CD4-positive, alpha-beta memory T cell (primary cell): ENCODE data around the gene ARFGAP2. TPM values are rescaled to one million over a fixed set of nuclear protein-coding genes. Genes with fewer than 3 reads are reported as not detected.

Source experiments
- CTCF ChIA-PET: fragments of 350-600 bp; sonication (Branson Sonifier 250); formaldehyde crosslinking; loops from one replicate; lab custom pipeline; 2021; ENCODE audit warnings: inconsistent platforms; ENCODE audit not compliant: partially characterized antibody; lab: Charles Lee
- POLR2A ChIA-PET: fragments of 350-600 bp; sonication (Branson Sonifier 250); formaldehyde crosslinking; loops from one replicate; lab custom pipeline; 2021; ENCODE audit not compliant: partially characterized antibody; lab: Charles Lee
- DNase-seq, 5 donors: peaks; one replicate each; pipeline versions ENCODE4 v3.0.0 to v3.0.0-alpha.2; 2020 to 2022; ENCODE audit warnings: mixed read lengths in 1 of 5
- H3K27ac ChIP-seq: one replicate; pipeline ENCODE4 v1.7.0; 2013; ENCODE audit warnings: low read depth, low read length
- H3K27me3 ChIP-seq: 2 replicates; pipeline ENCODE4 v1.7.0; 2013; ENCODE audit warnings: mild to moderate bottlenecking, low read length, moderate library complexity; ENCODE audit not compliant: insufficient read depth
- H3K36me3 ChIP-seq: 2 replicates; pipeline ENCODE4 v1.7.0; 2013; ENCODE audit warnings: mild to moderate bottlenecking, low read length, moderate library complexity; ENCODE audit not compliant: insufficient read depth
- H3K4me1 ChIP-seq: 2 replicates; pipeline ENCODE4 v1.7.0; 2013; ENCODE audit warnings: mild to moderate bottlenecking, low read length, moderate library complexity; ENCODE audit not compliant: insufficient read depth
- H3K4me3 ChIP-seq, 2 donors: one replicate each; pipeline ENCODE4 v1.7.0; 2013; ENCODE audit warnings: low read length in 2 of 2, mild to moderate bottlenecking in 1 of 2
- H3K9me3 ChIP-seq, 2 donors: one replicate each; pipeline ENCODE4 v1.7.0; 2013; ENCODE audit warnings: low read length in 2 of 2, control low read depth in 1 of 2; ENCODE audit not compliant: control insufficient read depth in 1 of 2
- H3K27ac Mint-ChIP-seq, 7 donors: one replicate each; pipeline ENCODE4 v1.8.0; 2020 to 2021; ENCODE audit warnings: mixed read lengths in 7 of 7, mild to moderate bottlenecking in 6 of 7, inconsistent platforms in 3 of 7, moderate library complexity in 3 of 7
- H3K27me3 Mint-ChIP-seq, 2 donors: one replicate each; pipeline ENCODE4 v1.8.0; 2020 to 2021; ENCODE audit warnings: mixed read lengths in 2 of 2
- H3K36me3 Mint-ChIP-seq, 2 donors: one replicate each; pipeline ENCODE4 v1.8.0; 2020 to 2021; ENCODE audit warnings: mixed read lengths in 2 of 2, inconsistent platforms in 1 of 2, mild to moderate bottlenecking in 1 of 2
- H3K4me1 Mint-ChIP-seq, 4 donors: one replicate each; pipeline ENCODE4 v1.8.0; 2020 to 2021; ENCODE audit warnings: mixed read lengths in 4 of 4, mild to moderate bottlenecking in 1 of 4
- H3K4me3 Mint-ChIP-seq, 8 donors: one replicate each; pipeline ENCODE4 v1.8.0; 2020 to 2021; ENCODE audit warnings: mixed read lengths in 8 of 8, mild to moderate bottlenecking in 7 of 8, moderate library complexity in 6 of 8, inconsistent platforms in 3 of 8
- H3K9me3 Mint-ChIP-seq, 8 donors: one replicate each; pipeline ENCODE4 v1.8.0; 2020 to 2021; ENCODE audit warnings: mixed read lengths in 8 of 8, mild to moderate bottlenecking in 5 of 8, inconsistent platforms in 3 of 8, moderate library complexity in 1 of 8
- intact Hi-C: fragments of 100-400 bp; cut with micrococcal nuclease; formaldehyde crosslinking; loops from one replicate; pipeline ENCODE4 v1.15.1; 2023
- polyA plus RNA-seq, 2 donors: library from polyadenylated mRNA; unstranded; fragments of 300-500 nt; fragmentation: Illumina TruSeq; gene quantifications; one replicate each; pipeline ENCODE4 v1.2.3, GENCODE V29; 2021
- total RNA-seq, 2 experiments: library from RNA; stranded (reverse); gene quantifications; one replicate each; pipeline ENCODE4 v1.2.3, GENCODE V29; 2021

Gene ARFGAP2
- total and polyA plus RNA-seq, 4 experiments from 2014 or later = 88.6 to 142 (median 137) TPM

DNA sequence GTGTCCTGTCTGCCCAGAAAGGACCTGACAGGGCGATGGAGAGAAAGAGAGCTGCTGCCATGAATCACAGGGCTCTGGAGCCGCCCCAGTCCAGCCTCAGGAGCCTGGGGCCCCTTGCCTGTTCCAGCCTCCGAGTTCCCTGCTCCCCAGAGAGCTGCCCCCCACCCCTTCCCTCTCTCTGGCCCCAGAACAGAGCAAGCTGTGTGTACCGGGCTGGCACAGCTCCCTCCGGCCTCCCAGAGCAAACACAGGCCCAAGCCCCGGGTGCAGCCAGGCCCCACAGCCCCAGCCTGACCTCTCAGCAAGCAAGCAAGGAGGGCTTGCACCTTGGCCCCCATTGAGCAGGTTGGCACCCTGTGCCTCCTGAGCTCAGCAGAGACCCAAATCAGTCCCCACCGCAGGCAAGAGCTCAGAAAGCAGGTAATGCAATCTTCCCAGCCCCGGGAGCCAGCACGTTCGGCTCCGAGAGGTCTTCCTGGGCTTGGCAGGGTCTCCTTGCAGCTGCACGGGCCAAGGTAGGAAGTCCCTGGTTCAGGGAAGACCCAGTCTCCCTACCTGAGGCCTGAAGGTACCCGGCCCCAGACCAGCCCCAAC is 8.1 kb upstream of the ARFGAP2 start:
- POLR2A ChIA-PET = interaction anchor here (0.6 to 1.1 kb wide), 4 partner anchors 30 to 79 kb away, joined by 3 to 4 read pairs (median 4); partner anchors contain the start of genes ACP2 and DDB2
- H3K27me3 ChIP-seq = peaks cover 11% of the 10 kb centered on the region

DNA sequence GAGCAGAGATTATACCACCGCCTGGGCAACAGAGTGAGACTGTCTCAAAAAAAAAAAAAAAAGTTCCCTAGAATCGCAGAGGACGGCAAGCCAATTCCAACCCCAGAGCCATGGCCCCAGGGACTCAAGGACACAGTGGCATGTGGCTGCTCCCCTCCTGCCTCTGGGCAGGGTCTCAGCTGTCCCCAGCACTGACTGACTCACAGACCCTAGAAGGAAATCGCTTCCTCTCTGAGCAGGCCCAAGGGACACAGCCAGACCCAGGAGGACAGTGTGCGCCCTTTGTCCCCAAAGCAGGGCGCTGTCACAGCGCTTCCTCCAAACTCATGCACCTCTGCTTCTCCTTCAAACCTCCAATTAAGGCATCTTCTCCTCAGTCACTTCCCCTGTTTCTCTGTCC is 7.3 kb upstream of the ARFGAP2 start:
- no peaks in the 10 kb centered on the region for H3K36me3 Mint-ChIP-seq
- H3K27me3 ChIP-seq = peaks cover 11% of the 10 kb centered on the region
- DNase-seq = no peak
- no peaks in the 10 kb centered on the region for H3K9me3 ChIP-seq
- peaks cover 4 to 16% (median 10%) of the 10 kb centered on the region in 4 donors for H3K4me1 Mint-ChIP-seq
- H3K27ac Mint-ChIP-seq = no peak overlapping the region
- no peak overlapping the region for H3K4me3 ChIP-seq
- no peaks in the 10 kb centered on the region for H3K9me3 Mint-ChIP-seq
- CTCF ChIA-PET = no interaction called here
- peaks cover 4 to 7% of the 10 kb centered on the region in 2 donors for H3K27me3 Mint-ChIP-seq
- H3K4me1 ChIP-seq = peaks cover 21% of the 10 kb centered on the region
- intact Hi-C loops = no loop called here
- no peak overlapping the region for H3K27ac ChIP-seq
- POLR2A ChIA-PET = no interaction called here
- H3K4me3 Mint-ChIP-seq = peak overlapping the region in 1 of 8 donors; percentile 53
- no peaks in the 10 kb centered on the region for H3K36me3 ChIP-seq

More for the DNA sequence above, 8.1 kb upstream of the ARFGAP2 start:
- H3K27ac ChIP-seq = no peak overlapping the region
- intact Hi-C loops = no loop called here
- no peaks in the 10 kb centered on the region for H3K9me3 ChIP-seq
- DNase-seq = no peak
- peaks cover 7 to 11% of the 10 kb centered on the region in 2 donors for H3K27me3 Mint-ChIP-seq
- no peak overlapping the region for H3K4me3 ChIP-seq
- peaks cover 21% of the 10 kb centered on the region for H3K4me1 ChIP-seq
- H3K9me3 Mint-ChIP-seq = no peaks in the 10 kb centered on the region
- H3K36me3 ChIP-seq = no peaks in the 10 kb centered on the region
- CTCF ChIA-PET = interaction anchor here (0.8 to 2.6 kb wide), 3 partner anchors 30 to 75 kb away, joined by 3 to 8 read pairs (median 3); partner anchors contain the start of gene DDB2
- peaks cover 4 to 7% (median 5%) of the 10 kb centered on the region in 4 donors for H3K4me1 Mint-ChIP-seq
- no peak overlapping the region for H3K27ac Mint-ChIP-seq
- H3K36me3 Mint-ChIP-seq = no peaks in the 10 kb centered on the region
- H3K4me3 Mint-ChIP-seq = peak overlapping the region in 4 of 8 donors; percentile 5 to 55 (median 48)

DNA sequence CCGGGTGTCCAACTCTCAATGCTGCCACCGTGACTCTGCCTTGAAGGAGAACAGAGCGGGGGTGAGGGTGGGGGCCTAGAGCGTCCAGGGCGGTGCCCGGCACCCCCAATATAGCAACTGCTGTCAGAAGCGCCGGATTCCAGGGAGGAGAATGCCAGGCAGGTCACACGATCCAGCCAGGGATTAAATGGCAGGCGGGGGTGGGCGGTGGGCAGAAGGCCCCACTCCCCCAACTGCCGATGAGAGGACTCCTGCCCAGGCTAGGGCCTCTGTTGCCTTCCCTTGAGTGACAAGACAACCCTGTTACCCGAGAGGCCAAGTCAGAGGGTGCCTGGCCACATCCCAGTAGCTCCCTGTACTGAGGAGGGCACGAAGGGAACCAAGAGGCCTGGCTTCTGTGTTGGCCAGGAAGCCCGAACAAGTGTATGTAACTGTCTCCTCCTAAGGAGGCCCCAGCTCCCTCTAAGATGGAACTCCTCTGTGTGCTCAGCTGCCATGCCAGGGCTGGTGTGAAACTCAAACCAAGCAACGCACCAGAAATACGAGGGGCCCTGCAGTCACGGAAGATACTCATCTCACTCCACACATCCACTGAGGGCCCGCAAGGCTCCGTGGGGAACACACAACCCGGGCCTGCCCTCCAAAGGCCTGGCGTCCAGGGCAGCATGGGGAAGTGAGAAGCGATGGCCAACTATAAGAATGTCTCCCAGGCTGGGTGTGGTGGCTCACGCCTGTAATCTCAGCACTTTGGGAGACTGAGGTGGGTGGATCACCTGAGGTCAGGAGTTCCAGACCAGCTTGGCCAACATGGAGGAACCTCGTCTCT is 6.6 kb upstream of the ARFGAP2 start:
- Mint-ChIP-seq H3K9me3 (no peaks in the 10 kb centered on the region), H3K36me3 (no peaks in the 10 kb centered on the region), H3K27ac (no peak overlapping the region), H3K4me1 (peaks cover 4 to 16% (median 11%) of the 10 kb centered on the region in 4 donors), H3K4me3 (no peak overlapping the region), H3K27me3 (peaks cover 4 to 7% of the 10 kb centered on the region in 2 donors)
- Histone ChIP-seq H3K27ac (no peak overlapping the region), H3K27me3 (peaks cover 10% of the 10 kb centered on the region), H3K4me3 (no peak overlapping the region), H3K36me3 (no peaks in the 10 kb centered on the region), H3K4me1 (peaks cover 23% of the 10 kb centered on the region), H3K9me3 (no peaks in the 10 kb centered on the region)
- ChIA-PET CTCF (interaction anchor here (1.3 kb wide), 1 partner anchor 65 kb away, joined by 3 read pairs; no protein-coding TSS in a partner anchor), POLR2A (interaction anchor here (1.4 kb wide), 1 partner anchor 32 kb away, joined by 9 read pairs; the partner anchor contains the start of gene DDB2)
- intact Hi-C loops = no loop called here
- no peak for DNase-seq

DNA sequence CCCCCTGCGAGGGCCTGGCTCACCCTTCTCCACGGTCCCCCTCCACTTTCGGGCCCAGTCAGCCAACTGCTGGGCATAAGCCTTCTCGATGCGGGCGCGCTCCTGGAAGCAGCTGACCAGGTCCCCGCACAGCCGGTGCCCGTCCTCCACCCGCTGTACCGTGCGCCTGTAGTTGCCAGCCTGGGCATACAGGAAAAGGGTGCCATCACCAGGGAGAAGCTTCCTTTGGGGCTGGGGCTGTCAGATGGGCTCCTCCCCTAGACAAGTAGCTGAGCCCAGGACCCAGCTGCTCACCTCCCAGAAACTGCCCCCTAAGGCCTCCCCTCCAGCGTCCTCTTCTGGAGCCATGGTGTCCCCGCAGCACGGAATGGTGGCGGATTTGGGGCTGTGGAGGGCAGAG is 5.7 kb upstream of the ARFGAP2 start:
- Histone ChIP-seq H3K4me1 (peaks cover 29% of the 10 kb centered on the region), H3K4me3 (no peak overlapping the region), H3K27me3 (peaks cover 3% of the 10 kb centered on the region), H3K9me3 (no peaks in the 10 kb centered on the region), H3K36me3 (no peaks in the 10 kb centered on the region), H3K27ac (no peak overlapping the region)
- peaks cover 0 to 2% of the 10 kb centered on the region in 2 donors for H3K36me3 Mint-ChIP-seq
- DNase-seq = no peak
- H3K4me3 Mint-ChIP-seq = no peak overlapping the region
- H3K27ac Mint-ChIP-seq = no peak overlapping the region
- intact Hi-C loops = no loop called here
- ChIA-PET CTCF (interaction anchor here (1.3 kb wide), 1 partner anchor 66 kb away, joined by 3 read pairs; no protein-coding TSS in a partner anchor), POLR2A (interaction anchor here (1.4 kb wide), 1 partner anchor 33 kb away, joined by 9 read pairs; the partner anchor contains the start of gene DDB2)
- peaks cover 7 to 22% (median 14%) of the 10 kb centered on the region in 4 donors for H3K4me1 Mint-ChIP-seq
- H3K27me3 Mint-ChIP-seq = peaks cover 2 to 8% of the 10 kb centered on the region in 2 donors
- H3K9me3 Mint-ChIP-seq = no peaks in the 10 kb centered on the region

DNA sequence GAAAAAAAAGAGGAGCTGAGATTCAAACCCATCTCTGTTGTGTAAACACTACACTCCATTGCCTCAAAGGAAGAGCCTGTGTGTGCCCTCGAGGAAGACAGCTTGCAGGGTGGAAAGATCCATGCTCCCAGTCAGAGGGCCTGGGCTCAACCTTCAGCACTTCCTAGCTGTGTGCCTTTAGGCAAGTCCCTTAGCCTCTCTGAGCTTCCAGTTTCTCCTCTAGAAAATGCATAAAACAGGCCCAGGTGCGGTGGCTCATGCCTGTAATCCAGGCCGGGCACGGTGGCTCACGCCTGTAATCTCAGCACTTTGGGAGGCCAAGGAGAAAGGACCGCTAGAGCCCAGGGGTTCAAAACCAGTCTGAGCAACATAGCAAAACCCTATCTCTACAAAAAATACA is 4.6 kb upstream of the ARFGAP2 start:
- intact Hi-C loops = no loop called here
- no peak for DNase-seq
- CTCF ChIA-PET = interaction anchor here (1.0 kb wide), 2 partner anchors 24 to 78 kb away, joined by 3 to 4 read pairs; no protein-coding TSS in a partner anchor
- H3K9me3 ChIP-seq = no peaks in the 10 kb centered on the region
- no peak overlapping the region for H3K27ac ChIP-seq
- peaks cover 3% of the 10 kb centered on the region for H3K27me3 ChIP-seq
- no peak overlapping the region for H3K4me3 ChIP-seq
- POLR2A ChIA-PET = interaction anchor here (0.8 kb wide), 1 partner anchor 34 kb away, joined by 3 read pairs; the partner anchor contains the start of gene DDB2
- Mint-ChIP-seq H3K4me1 (peaks cover 4 to 26% (median 14%) of the 10 kb centered on the region in 4 donors), H3K36me3 (peaks cover 0 to 10% of the 10 kb centered on the region in 2 donors), H3K27me3 (peaks cover 0 to 7% of the 10 kb centered on the region in 2 donors), H3K9me3 (no peaks in the 10 kb centered on the region), H3K4me3 (no peak overlapping the region), H3K27ac (no peak overlapping the region)
- peaks cover 21% of the 10 kb centered on the region for H3K4me1 ChIP-seq
- no peaks in the 10 kb centered on the region for H3K36me3 ChIP-seq

DNA sequence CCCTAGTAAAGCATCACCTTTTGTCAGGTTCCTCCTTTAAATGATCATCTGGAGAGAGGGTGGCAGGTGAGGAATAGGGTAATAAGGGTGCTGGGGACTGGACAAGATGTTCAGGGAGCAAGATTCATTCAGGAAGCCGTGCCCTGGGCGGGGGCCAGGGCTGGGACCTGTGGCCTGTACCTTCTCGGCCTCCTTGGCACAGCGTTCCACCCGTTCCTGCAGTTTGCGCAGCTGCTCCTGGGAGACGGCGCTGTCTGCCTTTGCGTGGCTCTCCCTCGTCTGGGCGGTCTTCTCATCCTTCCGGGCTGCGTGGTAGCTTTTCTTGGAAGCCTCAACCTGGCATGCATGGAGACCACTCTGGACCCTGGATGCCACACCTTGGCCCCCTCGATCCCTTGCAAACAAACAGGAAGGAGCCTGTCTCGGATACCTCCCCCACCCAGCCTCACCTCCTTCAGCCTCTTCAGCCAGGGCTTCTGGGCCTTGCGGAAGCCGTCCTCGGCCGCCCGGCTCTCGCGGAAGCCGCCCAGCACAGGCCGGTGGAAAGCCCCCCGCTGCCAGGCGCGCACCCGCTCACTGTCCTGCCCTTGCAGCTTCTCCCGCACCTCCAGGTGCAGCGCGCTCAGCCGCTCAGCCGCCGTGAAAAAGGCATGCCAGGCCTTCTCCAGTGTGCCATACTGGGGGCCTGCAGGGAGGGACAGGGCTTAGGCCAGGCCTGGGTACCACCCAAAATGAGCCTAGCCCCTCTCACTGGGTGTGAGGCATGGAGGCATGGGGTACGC is 3.5 kb upstream of the ARFGAP2 start:
- Histone ChIP-seq H3K4me3 (no peak overlapping the region), H3K27ac (no peak overlapping the region), H3K27me3 (no peaks in the 10 kb centered on the region), H3K4me1 (peaks cover 25% of the 10 kb centered on the region), H3K9me3 (no peaks in the 10 kb centered on the region), H3K36me3 (no peaks in the 10 kb centered on the region)
- Mint-ChIP-seq H3K27ac (peak overlapping the region in 1 of 7 donors; percentile 99), H3K9me3 (no peaks in the 10 kb centered on the region), H3K36me3 (peaks cover 0 to 14% of the 10 kb centered on the region in 2 donors), H3K4me3 (peak overlapping the region in 1 of 8 donors; percentile 5), H3K4me1 (peaks cover 11 to 34% (median 23%) of the 10 kb centered on the region in 4 donors), H3K27me3 (peaks cover 0 to 7% of the 10 kb centered on the region in 2 donors)
- ChIA-PET CTCF (interaction anchor here (0.6 to 3.7 kb wide), 9 partner anchors 18 to 232 kb away, joined by 3 to 42 read pairs (median 4); partner anchors contain the start of gene DDB2), POLR2A (interaction anchor here (0.9 kb wide), 1 partner anchor 35 kb away, joined by 5 read pairs; the partner anchor contains the start of gene DDB2)
- no peak for DNase-seq
- intact Hi-C loops = no loop called here
